K562 (cell line): ENCODE results near the gene PRDM15. TPM values are rescaled to one million over a fixed set of nuclear protein-coding genes. Genes with fewer than 3 reads are reported as not detected.

Experiments
- ATAC-seq: fragments of 200-7000 bp; cut with Tn5 transposase; 3 replicates; pipeline ENCODE4 v1.9.1; 2020; ENCODE audit warnings: moderate library complexity
- BruUV-seq: library from RNA; stranded (reverse); fragments of 400-500 nt; replicated peaks from 2 replicates; lab custom pipeline; 2021; lab: Mats Ljungman, UMichigan
- CTCF ChIA-PET: fragments of 300-600 bp; formaldehyde crosslinking; extraction: SDS; loops from one replicate; lab custom pipeline; 2021; ENCODE audit warnings: low intra/inter-chr PET ratio; lab: Yijun Ruan, JAX
- POLR2A ChIA-PET: fragments of 300-600, 350-650 bp; sonication (Branson Sonifier 250); formaldehyde crosslinking; extraction: SDS; loops from one replicate; lab custom pipeline; 2021; ENCODE audit warnings: antibody characterized with exemption, inconsistent platforms; lab: Yijun Ruan, JAX
- DNase-seq, 4 experiments: peaks; one replicate each; pipeline versions ENCODE4 v3.0.0 to v3.0.0-alpha.2; 2011 to 2018; ENCODE audit warnings: low spot score in 3 of 4, mixed read lengths in 3 of 4; ENCODE audit errors: extremely low read depth in 1 of 4
- FAIRE-seq: peaks from 2 replicates; lab custom pipeline; 2011; peaks lifted over from hg19 to GRCh38; lab: Jason Lieb, UNC
- H2AFZ ChIP-seq: 2 replicates; pipeline ENCODE4 v1.6.0; 2011; ENCODE audit warnings: low read depth, low read length, control low read depth, inconsistent platforms
- H3K27ac ChIP-seq: fragments of 200-600 bp; 3 replicates; pipeline ENCODE4 v1.8.0; 2011; ENCODE audit warnings: low read depth, mild to moderate bottlenecking, control low read depth, inconsistent platforms, low read length, moderate library complexity, mixed read lengths; ENCODE audit errors: extremely low read depth
- H3K27me3 ChIP-seq, 2 experiments: fragments of 300-600 bp in 1 of 2; 2 replicates in 1 of 2; 3 replicates in 1 of 2; pipeline versions ENCODE4 v1.6.0 to v1.8.0; 2011; ENCODE audit warnings: inconsistent platforms in 2 of 2, low read length in 2 of 2, mild to moderate bottlenecking in 1 of 2, mixed read lengths in 1 of 2, moderate library complexity in 1 of 2; ENCODE audit not compliant: control insufficient read depth in 2 of 2, insufficient read depth in 2 of 2
- H3K36me3 ChIP-seq: fragments of 300-600 bp; 3 replicates; pipeline ENCODE4 v1.8.0; 2011; ENCODE audit warnings: mild to moderate bottlenecking, low read length, inconsistent platforms; ENCODE audit not compliant: control insufficient read depth, insufficient read depth
- H3K4me1 ChIP-seq, 2 experiments: fragments of 200-600 bp in 1 of 2; replicated peaks in 1 of 2; 2 replicates in 1 of 2; 3 replicates in 1 of 2; pipeline versions ENCODE4 v1.5.1 to v1.8.0; 2011; ENCODE audit warnings: inconsistent platforms in 2 of 2, low read length in 2 of 2, mild to moderate bottlenecking in 1 of 2, mixed read lengths in 1 of 2, moderate library complexity in 1 of 2; ENCODE audit not compliant: control insufficient read depth in 2 of 2, insufficient read depth in 2 of 2
- H3K4me2 ChIP-seq: 2 replicates; pipeline ENCODE4 v1.6.1; 2011; ENCODE audit warnings: low read length, control low read depth, inconsistent platforms, mixed read lengths; ENCODE audit not compliant: insufficient read depth
- H3K4me3 ChIP-seq: fragments of 200-600 bp; sonication (generic), shearing (Covaris generic); 2 replicates; pipeline ENCODE4 v1.5.1; 2016; ENCODE audit warnings: control low read depth, inconsistent platforms
- H3K79me2 ChIP-seq: fragments of 200-600 bp; 3 replicates; pipeline ENCODE4 v1.8.0; 2011; ENCODE audit warnings: low read length, inconsistent platforms; ENCODE audit not compliant: control insufficient read depth, insufficient read depth
- H3K9ac ChIP-seq, 2 experiments: 2 replicates each; pipeline versions ENCODE4 v1.6.0 to v1.6.1; 2011; ENCODE audit warnings: low read depth in 2 of 2, low read length in 2 of 2, control low read depth in 1 of 2, inconsistent platforms in 1 of 2, mild to moderate bottlenecking in 1 of 2, mixed read lengths in 1 of 2; ENCODE audit not compliant: insufficient read depth in 1 of 2
- H3K9me1 ChIP-seq: one replicate; pipeline ENCODE4 v1.6.0; 2011; ENCODE audit warnings: inconsistent platforms, mild to moderate bottlenecking, low read length, moderate library complexity; ENCODE audit not compliant: control insufficient read depth, insufficient read depth
- H3K9me3 ChIP-seq: replicated peaks from 2 replicates; pipeline ENCODE4 v1.5.1; 2011; ENCODE audit warnings: low read depth, low read length, inconsistent platforms; ENCODE audit not compliant: control insufficient read depth, insufficient read depth
- H4K20me1 ChIP-seq: replicated peaks from 2 replicates; pipeline ENCODE4 v1.6.1; 2011; ENCODE audit warnings: low read length, inconsistent platforms, mixed read lengths; ENCODE audit not compliant: control insufficient read depth, insufficient read depth
- ETV1 ChIP-seq: fragments of 450-650 bp; conservative IDR thresholded peaks from 2 replicates; pipeline ENCODE4 v1.6.1; 2016; ENCODE audit warnings: missing genetic modification characterization, control low read depth, low read depth, missing compliant biosample characterization
- ZBTB8A ChIP-seq: fragments of 450-650 bp; IDR thresholded peaks from 2 replicates; pipeline ENCODE4 v1.6.1; 2018; ENCODE audit warnings: mild to moderate bottlenecking, moderate library complexity; ENCODE audit not compliant: partially characterized antibody
- ZNF224 ChIP-seq: sonication (generic); formaldehyde crosslinking; IDR thresholded peaks from 2 replicates; pipeline ENCODE4 v1.8.0; 2022; ENCODE audit warnings: mild to moderate bottlenecking, missing genetic modification reagents
- ZNF445 ChIP-seq: fragments of 250-450 bp; sonication (Bioruptor Pico); IDR thresholded peaks from 2 replicates; pipeline ENCODE4 v1.4.0; 2020; ENCODE audit warnings: low read depth, mild to moderate bottlenecking, moderate library complexity
- WGBS: fragments of 100-300 bp; shearing (Covaris generic); methylation state at CpG from one replicate; pipeline ENCODE4 v1.1.6; 2016; ENCODE audit warnings: low coverage, mixed read lengths; ENCODE audit not compliant: insufficient coverage; ENCODE audit errors: missing lambda C conversion rate; 5-methylcytosine and 5-hydroxymethylcytosine counted together
- in situ Hi-C: fragments of 300-500 bp; cut with MboI; formaldehyde crosslinking; loops from 4 replicates; pipeline ENCODE4 v1.15.0; 2018; ENCODE audit warnings: inconsistent platforms, mixed read lengths
- intact Hi-C: fragments of 100-400 bp; cut with micrococcal nuclease; formaldehyde crosslinking; loops from 2 replicates; pipeline ENCODE4 v1.14.2; 2022
- polyA plus RNA-seq, 8 experiments: library from polyadenylated mRNA; depleted of rRNA in 4 of 8; stranded (reverse) in 5 of 8; unstranded in 3 of 8; fragments of >200 nt; fragmentation: Nextera tagmentation in 2 of 8; fragmentation: Illumina TruSeq in 1 of 8; extraction: Ambion mirVana in 2 of 8; extraction: Trizol in 1 of 8; gene quantifications; 2 replicates each; pipeline versions ENCODE4 v1.2.1 to v1.2.3, GENCODE V29; 2011 to 2014; ENCODE audit warnings: inconsistent platforms in 1 of 8, missing spikeins in 1 of 8
- total RNA-seq, 7 experiments: library from RNA; depleted of rRNA in 6 of 7; stranded (reverse); fragments of >200 nt in 6 of 7; fragmentation: Illumina TruSeq in 2 of 7; extraction: Trizol in 2 of 7; gene quantifications; 2 replicates each; pipeline versions ENCODE4 v1.2.1 to v1.2.3, GENCODE V29; 2011 to 2021; ENCODE audit warnings: low replicate concordance in 1 of 7
- TF ChIP-seq, protein P1 (sequence below), 3 experiments: fragments of 200-800 bp in 1 of 3; fragments of 250-450 bp in 1 of 3; fragments of 450-650 bp in 1 of 3; sonication (Bioruptor Pico) in 1 of 3; sonication (Bioruptor generic) in 1 of 3; formaldehyde crosslinking in 1 of 3; IDR thresholded peaks; 2 replicates each; pipeline versions ENCODE4 v1.6.1 to v1.8.0; 2016 to 2022; ENCODE audit warnings: mild to moderate bottlenecking in 2 of 3, missing genetic modification characterization in 2 of 3, missing compliant biosample characterization in 1 of 3, moderate library complexity in 1 of 3
- TF ChIP-seq, protein P2 (sequence below): IDR thresholded peaks from 2 replicates; pipeline ENCODE4 v1.6.1; 2014; ENCODE audit warnings: antibody characterized with exemption
- TF ChIP-seq, protein P3 (sequence below): sonication (generic); formaldehyde crosslinking; IDR thresholded peaks from 2 replicates; pipeline ENCODE4 v1.4.0; 2020; ENCODE audit warnings: mild to moderate bottlenecking, missing genetic modification reagents

The PRDM15 gene
- total and polyA plus RNA-seq, 9 of the 15 experiments (the other 6 are each of a cell fraction or from before 2014, with no cell fraction given): 0.93 to 9.2 (median 6.2) TPM

DNA sequence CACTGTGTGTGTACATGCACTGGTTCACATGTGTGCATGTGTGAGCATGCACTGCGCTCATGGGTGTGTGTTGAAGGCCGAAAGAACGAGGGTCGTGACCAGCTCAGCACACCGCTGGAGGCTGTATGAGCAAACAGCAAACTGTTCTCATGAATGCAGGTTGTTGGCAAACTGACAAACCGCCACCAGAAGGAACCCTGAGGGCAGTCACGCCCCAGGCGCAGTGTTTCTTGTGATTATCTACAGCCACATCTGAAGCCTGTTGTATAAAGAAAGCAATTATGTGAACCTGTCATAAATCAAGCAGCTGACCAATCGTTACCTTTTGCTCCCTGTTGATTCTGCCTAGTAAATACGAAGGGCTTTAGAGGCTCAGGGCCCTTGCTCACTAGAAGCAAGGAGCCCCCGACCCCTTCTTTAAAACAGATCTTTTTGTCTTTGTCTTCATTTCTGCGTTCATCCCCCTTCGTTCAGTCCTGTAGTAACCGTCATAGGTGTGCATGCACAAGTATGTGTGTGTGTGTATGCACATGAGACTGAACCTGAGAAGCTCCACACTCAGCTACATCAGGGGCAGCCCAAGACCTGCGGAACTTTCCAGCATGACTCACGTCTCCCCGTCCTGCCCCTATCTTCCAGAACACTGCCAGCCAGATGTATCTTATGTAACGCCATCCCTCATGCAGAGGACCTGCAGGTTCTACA lies 95.5 kb downstream of the PRDM15 start (continued):
- TF ChIP-seq, protein P1, sequence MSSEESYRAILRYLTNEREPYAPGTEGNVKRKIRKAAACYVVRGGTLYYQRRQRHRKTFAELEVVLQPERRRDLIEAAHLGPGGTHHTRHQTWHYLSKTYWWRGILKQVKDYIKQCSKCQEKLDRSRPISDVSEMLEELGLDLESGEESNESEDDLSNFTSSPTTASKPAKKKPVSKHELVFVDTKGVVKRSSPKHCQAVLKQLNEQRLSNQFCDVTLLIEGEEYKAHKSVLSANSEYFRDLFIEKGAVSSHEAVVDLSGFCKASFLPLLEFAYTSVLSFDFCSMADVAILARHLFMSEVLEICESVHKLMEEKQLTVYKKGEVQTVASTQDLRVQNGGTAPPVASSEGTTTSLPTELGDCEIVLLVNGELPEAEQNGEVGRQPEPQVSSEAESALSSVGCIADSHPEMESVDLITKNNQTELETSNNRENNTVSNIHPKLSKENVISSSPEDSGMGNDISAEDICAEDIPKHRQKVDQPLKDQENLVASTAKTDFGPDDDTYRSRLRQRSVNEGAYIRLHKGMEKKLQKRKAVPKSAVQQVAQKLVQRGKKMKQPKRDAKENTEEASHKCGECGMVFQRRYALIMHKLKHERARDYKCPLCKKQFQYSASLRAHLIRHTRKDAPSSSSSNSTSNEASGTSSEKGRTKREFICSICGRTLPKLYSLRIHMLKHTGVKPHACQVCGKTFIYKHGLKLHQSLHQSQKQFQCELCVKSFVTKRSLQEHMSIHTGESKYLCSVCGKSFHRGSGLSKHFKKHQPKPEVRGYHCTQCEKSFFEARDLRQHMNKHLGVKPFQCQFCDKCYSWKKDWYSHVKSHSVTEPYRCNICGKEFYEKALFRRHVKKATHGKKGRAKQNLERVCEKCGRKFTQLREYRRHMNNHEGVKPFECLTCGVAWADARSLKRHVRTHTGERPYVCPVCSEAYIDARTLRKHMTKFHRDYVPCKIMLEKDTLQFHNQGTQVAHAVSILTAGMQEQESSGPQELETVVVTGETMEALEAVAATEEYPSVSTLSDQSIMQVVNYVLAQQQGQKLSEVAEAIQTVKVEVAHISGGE (CRISPR knock-in tag; IDR thresholded peaks at IDR 0.05): no peak
- TF ChIP-seq ZNF224 (CRISPR knock-in tag): no peak

DNA sequence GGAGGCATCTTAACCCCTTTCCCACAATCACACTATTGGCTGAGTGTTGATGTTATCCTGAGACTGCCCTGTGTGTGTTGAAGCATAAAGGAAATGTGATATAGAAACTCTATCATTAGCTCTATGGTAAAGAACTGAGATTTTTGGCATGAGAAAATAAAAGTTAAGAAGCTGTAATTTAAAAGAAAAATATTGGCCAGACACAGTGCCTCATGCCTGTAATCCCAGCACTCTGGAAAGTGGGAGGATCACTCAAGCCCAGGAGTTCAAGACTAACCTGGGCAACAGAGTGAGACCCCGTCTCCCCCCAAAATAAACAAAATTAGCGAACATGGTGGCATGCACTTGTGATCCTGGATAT lies 98.1 kb downstream of the PRDM15 start:
- H3K9me3 ChIP-seq: no peaks in the 10 kb centered on the region
- 0% methylated on average over 2 of the region's 2 CpGs for WGBS
- ATAC-seq (no peak), DNase-seq (no peak), FAIRE-seq (no peak)
- ChIA-PET CTCF (interaction anchor here (0.6 kb wide), 1 partner anchor 228 kb away, joined by 3 read pairs; no protein-coding TSS in a partner anchor), POLR2A (interaction anchor here (0.7 kb wide), 1 partner anchor 13 kb away, joined by 4 read pairs; no protein-coding TSS in a partner anchor)
- BruUV-seq: no TSS peak
- no peaks in the 10 kb centered on the region for H4K20me1 ChIP-seq
- no peaks in the 10 kb centered on the region for H3K36me3 ChIP-seq
- in situ Hi-C loops (loop anchor here (5.0 kb wide), 1 partner anchor 169 kb away; no protein-coding TSS in a partner anchor), intact Hi-C loops (no loop called here)
- H3K27me3 ChIP-seq: peaks cover 19 to 32% of the 10 kb centered on the region in 2 experiments
- no peak overlapping the region for H3K4me3 ChIP-seq
- H3K4me2 ChIP-seq: no peak overlapping the region
- H3K79me2 ChIP-seq: no peaks in the 10 kb centered on the region
- no peak overlapping the region for H3K27ac ChIP-seq
- no peaks in the 10 kb centered on the region for H3K9me1 ChIP-seq
- H3K4me1 ChIP-seq: peaks cover 6 to 20% of the 10 kb centered on the region in 2 experiments; a peak in 4 of 5 replicates
- no peak overlapping the region for H3K9ac ChIP-seq
- no peak overlapping the region for H2AFZ ChIP-seq
- TF ChIP-seq, protein P2, sequence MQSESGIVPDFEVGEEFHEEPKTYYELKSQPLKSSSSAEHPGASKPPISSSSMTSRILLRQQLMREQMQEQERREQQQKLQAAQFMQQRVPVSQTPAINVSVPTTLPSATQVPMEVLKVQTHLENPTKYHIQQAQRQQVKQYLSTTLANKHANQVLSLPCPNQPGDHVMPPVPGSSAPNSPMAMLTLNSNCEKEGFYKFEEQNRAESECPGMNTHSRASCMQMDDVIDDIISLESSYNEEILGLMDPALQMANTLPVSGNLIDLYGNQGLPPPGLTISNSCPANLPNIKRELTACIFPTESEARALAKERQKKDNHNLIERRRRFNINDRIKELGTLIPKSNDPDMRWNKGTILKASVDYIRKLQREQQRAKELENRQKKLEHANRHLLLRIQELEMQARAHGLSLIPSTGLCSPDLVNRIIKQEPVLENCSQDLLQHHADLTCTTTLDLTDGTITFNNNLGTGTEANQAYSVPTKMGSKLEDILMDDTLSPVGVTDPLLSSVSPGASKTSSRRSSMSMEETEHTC: no peak
- TF ChIP-seq, protein P3, sequence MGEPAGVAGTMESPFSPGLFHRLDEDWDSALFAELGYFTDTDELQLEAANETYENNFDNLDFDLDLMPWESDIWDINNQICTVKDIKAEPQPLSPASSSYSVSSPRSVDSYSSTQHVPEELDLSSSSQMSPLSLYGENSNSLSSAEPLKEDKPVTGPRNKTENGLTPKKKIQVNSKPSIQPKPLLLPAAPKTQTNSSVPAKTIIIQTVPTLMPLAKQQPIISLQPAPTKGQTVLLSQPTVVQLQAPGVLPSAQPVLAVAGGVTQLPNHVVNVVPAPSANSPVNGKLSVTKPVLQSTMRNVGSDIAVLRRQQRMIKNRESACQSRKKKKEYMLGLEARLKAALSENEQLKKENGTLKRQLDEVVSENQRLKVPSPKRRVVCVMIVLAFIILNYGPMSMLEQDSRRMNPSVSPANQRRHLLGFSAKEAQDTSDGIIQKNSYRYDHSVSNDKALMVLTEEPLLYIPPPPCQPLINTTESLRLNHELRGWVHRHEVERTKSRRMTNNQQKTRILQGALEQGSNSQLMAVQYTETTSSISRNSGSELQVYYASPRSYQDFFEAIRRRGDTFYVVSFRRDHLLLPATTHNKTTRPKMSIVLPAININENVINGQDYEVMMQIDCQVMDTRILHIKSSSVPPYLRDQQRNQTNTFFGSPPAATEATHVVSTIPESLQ (CRISPR knock-in tag): no peak
- TF ChIP-seq ZNF445 (CRISPR knock-in tag): no peak
- no peak for TF ChIP-seq ZBTB8A
- TF ChIP-seq ETV1: no peak
